Heart left ventricle (tissue), 13 donors: Measurements from ENCODE around the gene ZNF202.

ENCODE experiments used
- CTCF ChIP-seq, 12 donors: fragments of 200-600 bp; sonication (generic) in 4 of 12; IDR thresholded peaks; one replicate each; pipeline versions ENCODE4 v1.5.0 to v1.8.0; 2018 to 2022; ENCODE audit warnings: antibody characterized with exemption in 12 of 12, mild to moderate bottlenecking in 5 of 12
- POLR2A ChIP-seq, 2 donors: fragments of 450-650 bp; IDR thresholded peaks; one replicate each; pipeline ENCODE4 v1.6.1; 2017; ENCODE audit warnings: antibody characterized with exemption in 2 of 2, mild to moderate bottlenecking in 2 of 2, moderate library complexity in 2 of 2
- donor health status: ischemic (EF 13 %, LVEDD 7.1; RV severe dilation, severe dysfunction).
- donor health status: DM: no; HTN: yes; CAD: no.
- donor health status: DM: no; HTN: no; CAD: no.
- donor health status: ischemic (EF 25% LVEDD 6.9; RV normal size, moderate dysfunction).
- donor health status: ischemic (EF 25% LVEDD 5.7; RV mildly dilated, moderate dysfunction).
- donor health status: ischemic (EF 35%, LVEDD 5.7; RV mildly dilated, moderate dysfunction).
- donor health status: nonischemic (EF 11% LVEDD 7.7; RV severe dilation, severe dysfunction).
- donor health status: DM: yes; HTN: yes; CAD: no.
- donor health status: PGD.
- donor health status: ischemic (EF 29% LVEDD 5.4; RV normal size, mild dysfunction).
- donor health status: nonischemic (EF 23%, LVEDD 6.1; RV moderate dilation, normal function).

DNA sequence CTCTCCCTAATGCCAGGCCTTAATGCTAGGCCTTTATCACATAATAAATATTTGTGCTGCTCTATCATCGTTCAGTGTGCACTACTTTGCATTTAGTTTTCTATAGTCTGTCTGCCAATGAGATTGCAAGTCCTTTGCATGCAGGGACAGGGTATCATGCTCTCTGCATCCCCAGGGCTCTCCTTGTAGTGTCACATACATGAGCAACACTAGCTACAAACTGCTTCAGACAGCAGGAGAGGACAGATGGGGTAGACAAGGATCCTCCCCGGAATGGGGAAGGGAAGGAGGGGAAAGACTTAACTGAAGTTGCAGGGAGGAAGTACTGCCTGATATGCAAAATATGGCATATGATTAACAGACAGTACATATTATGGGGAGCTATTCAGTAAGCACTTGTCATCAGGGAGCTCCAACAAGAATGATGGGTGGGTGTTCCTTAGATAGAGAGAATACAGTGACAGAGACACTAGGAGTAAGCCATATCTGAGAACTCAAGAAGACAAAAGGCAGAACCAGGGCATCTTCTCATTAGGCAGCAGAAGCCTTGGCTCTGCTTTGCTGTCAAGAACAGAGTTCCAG, 42.8 kb downstream of the ZNF202 start:
- TF ChIP-seq CTCF (IDR thresholded peaks at IDR 0.05) = no peak
- no peak for TF ChIP-seq POLR2A (IDR thresholded peaks at IDR 0.05)
